ENCODE measurements around the gene CD247.

CD247 gene

DNA sequence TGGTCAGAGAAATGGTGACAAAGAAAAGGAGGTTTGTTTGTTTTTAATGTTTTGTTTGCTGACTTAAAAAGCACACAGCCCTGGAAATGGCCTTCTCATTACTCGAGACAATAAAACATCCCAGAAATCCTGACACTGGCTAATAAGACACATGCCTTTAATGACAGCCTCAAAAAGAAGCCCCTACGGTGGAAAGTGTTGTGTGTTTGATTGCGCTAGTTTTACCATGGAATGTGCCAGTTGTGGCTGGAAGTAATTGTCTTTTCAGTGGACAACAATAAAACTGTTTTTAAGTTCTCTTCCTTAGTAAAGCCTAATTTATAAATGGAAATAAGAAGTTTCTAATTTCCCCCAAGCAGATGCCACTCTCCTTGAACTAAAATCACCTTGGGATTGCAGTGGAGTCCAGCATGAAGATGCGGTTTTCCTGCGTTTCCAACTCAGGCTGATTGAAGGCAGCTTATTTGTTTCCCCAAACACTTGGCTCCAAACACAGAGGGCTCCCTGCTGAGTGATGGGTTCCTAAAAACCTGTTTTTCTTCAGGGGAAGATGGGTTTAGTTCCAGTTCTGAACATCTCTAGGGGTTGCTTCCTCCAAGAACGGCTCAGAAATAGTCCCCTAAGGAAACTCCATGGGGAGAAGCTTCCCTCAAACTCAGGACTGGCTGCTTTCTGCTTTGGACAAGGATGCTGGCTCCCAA lies 54.3 kb downstream of the CD247 start:
- DNase-seq (ENCODE audit: low read depth in 2 of 2), result no peak

DNA sequence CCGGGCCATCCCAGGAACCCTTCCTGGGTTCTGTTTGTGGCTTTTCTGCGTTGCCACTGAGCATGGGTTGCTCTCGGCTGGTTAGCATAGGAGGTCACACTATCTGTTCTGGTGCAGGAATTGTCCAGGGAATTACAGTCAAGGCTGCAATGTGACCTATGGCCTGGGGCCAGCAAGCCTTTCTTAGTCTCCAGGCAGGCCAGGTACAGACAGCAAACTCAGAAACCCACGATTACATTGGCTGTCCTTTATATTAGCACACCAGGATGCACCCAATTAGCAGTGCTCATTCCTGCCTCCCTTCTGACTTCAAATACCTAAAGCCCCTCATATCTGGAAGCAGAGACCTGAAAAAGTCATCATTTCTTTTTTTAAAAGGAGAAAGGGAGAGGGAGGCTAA lies 55.2 kb downstream of the CD247 start:
- DNase-seq (ENCODE audit: low read depth in 2 of 2), result no peak

DNA sequence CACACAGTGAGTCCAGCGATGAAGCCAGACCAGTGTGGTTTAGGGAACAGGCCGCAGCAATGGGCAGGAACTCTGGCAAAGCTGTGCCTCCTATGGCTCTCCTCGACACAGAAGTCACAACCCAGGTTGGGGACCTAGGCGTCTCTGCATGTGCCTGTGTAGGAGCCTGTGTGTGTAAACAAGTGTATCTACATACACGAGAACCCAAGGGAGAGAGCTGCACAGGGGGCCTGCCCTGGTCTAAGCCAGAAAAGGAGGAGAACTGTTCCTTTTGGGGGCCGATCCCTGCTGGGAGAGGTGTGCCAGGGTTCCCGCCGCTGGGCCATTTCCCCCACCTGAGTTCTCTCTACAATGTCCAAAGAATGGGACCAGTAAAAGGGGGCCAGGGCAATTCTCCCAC lies 56.0 kb downstream of the CD247 start:
- no peak for DNase-seq (ENCODE audit: low read depth in 2 of 2)

DNA sequence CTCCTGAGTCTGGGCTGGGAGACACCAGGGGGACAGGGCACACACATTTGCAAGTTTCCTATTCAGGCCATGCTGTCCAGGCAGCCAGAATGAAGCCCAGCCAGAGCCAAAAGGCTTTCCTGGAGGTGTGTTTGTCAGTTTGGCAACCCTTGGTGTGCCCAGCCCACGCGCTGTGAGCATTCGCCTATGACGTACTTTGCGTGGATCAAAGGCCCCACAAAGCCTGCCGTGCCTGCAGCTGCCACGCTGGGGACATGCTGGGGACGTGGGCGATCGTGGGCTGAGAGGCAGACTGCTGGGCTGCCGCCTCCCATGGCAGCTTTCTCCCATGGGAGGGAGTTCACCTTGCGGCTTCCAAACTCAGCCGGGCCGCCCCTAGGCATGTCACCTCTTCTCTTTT lies 57.5 kb downstream of the CD247 start:
- DNase-seq (ENCODE audit: low read depth in 2 of 2), result no peak

DNA sequence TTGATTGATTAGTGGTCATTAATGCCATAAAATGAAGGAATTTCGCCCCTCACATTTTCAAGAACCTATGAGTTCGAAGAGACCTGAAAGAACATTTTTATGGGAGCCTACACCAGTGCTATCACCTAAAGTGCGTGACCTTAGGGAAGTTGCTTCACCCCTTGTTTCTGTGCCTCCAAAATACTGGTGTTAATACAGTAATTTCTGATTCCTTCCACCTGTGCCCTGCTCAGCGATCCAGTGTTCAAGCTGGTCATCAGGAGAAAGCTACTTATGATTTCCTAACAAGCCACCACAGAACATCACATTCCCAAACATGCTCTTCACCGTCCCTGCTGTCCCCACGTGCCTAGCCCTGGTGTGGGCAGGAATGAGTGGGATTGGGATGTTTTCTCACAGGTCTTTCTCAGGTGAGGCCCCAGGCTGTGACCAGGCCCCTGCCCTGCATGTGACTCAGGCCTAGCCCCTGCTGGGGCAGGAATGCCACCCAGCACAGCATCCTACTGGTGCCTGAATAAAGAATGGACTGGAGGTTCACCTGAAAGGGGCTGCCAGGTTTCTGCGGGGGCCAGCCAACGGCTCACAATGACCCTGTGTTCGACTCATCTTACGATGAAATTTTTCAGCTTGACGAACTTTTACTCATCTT lies 60.3 kb downstream of the CD247 start:
- DNase-seq (ENCODE audit: low read depth in 2 of 2), result no peak

DNA sequence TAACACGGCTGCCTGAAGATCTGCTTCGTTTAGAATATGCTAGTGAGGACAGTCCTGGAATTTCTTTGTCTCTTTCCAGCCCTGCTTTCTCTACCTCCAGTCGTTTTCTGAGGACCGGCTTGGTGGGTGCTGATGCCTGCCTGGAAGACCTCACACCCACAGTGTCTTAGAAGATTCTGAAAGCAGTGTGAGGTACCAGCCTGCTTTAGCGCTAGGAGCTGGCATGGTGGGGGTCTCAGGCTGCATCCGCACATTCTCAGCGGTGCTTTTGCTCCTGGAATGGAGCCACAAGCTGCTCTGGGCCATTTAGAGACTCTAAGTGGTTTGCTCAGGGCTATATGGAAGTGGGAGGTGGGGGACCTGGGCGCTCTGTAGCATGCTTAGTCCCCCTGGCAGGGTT lies 61.4 kb downstream of the CD247 start:
- DNase-seq (ENCODE audit: low read depth in 2 of 2), result no peak

DNA sequence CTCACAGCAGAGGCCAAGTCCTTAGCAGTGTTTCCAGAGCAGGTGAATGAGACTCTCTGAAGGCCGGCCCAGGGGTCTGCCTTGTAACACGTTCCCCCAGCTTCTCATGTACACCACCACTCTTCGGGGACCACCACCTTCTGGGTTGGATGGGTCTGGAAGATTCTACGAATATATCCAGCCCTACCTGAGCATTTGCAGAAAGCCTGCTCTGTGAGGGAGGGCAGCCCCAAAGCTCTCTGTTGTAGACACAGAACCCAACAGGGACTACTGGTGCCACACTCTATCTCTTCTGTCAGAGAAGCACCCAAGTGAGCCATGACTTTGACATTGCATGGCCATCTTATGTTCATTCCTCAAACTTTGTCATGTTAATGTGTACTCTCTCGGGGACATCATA lies 61.8 kb downstream of the CD247 start:
- DNase-seq (ENCODE audit: low read depth in 2 of 2), result no peak

DNA sequence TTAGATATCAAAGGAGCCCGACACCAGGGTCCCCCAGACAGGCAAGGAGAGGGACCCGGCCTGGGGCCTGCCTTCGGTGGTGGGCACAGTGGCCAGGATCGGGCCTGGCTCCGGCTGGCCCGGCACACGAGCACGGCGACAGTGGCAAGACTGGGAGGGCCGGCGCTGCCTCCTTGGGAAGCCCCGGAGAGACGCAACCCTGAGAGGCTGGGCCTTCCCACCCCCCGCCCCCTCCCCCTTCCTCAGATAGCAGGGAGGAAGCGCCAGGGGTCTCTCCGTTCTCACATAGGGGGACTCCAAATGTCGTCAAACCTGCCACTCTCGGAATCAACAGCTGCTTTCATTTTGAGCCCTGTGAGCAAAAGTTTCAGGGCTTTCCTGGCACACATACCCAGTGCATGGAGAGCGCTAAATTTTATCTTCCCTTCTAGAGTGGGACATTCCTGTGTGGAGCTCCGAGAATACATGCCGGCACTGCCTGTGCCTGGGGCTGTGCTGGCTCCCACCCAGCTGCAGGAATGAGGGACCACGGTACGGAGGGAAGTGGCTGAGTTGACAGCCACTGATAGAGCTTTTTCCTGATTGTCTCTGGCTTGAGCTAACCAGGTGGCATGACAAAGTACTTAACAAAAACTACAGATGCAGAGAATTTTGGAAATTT lies 62.4 kb downstream of the CD247 start:
- no peak for DNase-seq (ENCODE audit: low read depth in 2 of 2)

DNA sequence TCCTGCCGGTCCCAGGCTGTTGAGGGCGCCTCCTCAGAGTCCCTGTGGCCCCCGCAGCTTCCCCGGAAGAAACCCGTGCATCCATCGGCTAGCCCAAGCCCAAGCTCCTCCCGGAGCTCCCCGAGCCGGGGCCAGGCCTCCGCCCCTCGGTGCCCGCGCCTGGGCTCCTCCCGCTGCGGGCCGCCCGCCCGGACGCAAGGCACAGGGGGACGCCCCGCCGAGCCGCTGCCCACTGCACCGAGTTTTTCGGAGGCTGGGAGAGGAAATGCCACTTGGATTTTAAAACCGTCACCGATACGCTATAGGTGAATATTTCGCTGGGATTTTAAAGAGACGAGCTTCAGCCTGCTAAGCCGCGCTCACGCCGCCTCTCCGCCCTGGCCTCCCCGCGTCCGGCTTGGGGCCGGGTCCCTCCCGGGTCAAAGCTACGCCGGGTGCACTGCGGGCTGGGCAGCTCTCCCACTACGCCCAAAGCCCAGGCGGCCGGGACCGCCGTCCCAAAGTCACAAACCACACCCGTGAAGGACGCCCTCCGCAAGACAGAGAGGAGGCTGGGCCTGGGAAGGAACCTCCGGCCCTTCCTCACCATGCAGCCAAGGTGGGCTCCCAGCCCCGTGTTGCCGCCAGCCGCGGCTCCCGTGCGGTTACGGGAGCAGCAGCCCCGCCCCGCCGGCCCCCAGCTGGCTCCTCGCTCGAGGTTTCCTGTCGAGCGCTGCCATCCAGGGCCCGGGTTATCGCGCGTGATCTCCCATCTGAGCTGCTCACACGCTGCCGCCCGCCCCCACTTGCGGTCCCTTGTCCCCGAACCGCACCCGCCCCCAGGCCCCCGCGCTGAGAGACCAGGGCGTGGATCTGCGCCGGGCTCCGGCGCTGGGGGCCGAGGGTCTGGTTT lies 63.2 kb downstream of the CD247 start:
- peak; percentile 76 to 78 for DNase-seq (ENCODE audit: low read depth in 2 of 2)

DNA sequence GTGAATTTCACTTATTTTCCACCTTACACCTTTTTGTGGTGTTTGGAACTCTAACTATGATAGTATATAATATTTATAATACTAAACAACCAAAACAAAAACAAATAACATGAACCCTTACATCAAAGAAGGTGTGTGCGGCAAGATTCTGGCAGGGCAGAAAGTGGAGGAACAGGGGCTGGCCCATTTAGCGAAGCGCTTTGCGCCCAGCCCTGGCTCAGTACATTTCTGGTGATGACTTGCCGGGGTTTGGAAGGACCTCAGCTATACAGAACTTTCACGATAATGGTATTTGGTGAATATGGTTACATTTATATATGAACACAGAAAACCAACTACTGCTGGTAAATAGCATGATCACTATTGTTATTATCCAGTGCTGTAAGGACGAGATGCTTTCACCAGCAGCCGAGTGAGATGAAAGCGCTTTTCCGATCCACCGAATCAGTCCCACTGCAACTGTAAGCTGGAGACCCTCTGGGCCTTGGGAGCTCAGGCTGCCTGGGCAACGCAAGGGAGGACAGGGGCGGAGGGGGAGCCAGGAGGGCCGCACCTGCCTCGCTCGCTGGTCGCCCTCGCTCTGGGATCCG lies 63.9 kb downstream of the CD247 start:
- DNase-seq (ENCODE audit: low read depth in 2 of 2), result no peak

DNA sequence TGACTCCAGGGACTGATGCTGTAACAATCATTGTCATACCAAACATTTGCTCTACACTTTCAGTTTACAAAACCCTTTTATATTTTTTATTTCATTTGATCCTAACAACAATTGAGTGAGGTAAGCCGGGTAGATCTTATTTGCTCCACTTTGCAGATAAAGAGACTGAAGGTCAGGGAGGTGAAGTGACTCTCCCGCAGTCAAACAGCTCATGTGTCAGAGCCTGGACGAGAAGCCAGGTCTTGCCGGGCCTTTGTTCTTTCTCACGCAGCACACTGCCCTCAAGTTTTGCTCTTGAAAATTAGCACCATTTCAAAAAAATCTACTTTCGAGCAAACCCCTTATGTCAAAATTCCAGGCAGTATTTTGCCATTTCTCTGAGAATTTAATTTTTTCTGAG lies 65.2 kb downstream of the CD247 start:
- no peak for DNase-seq (ENCODE audit: low read depth in 2 of 2)

DNA sequence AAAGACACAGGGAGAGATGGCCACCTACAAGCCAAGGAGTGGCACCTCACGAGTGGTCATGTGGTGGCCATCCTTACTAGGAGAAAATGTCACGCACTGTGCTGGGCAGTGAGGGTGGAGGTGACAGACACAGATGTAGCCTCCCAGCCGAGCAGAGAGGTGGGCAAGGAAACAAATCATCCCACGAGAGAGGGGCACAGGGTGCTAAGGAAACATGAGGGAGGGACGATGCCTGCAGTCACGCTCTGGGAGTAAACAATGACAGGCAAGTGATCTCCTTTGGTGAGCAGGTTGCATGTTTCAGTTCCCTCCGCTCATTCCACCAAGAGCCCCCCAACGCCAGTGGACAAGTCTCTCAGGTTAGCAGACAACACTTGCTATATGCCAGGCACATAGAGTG lies 65.8 kb downstream of the CD247 start:
- no peak for DNase-seq (ENCODE audit: low read depth in 2 of 2)

DNA sequence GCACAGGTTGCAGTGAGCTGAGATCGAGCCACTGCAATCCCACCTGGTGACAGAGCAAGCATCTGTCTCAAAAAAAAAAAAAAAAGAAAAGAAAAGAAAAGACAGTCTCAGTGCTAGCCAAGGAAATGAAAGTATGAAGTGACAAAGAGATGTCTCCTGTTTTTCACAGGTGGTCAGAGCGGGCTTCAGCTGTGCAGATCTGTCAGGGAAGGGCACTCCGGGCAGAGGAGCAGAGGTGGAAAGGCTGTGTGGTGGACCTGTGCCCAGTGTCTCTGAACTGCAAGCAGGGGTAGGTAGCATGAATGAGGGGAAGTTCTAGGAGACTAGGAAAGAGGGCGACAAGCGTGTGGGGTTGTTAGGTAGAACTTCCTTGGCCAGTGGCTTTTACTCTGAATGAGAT lies 67.5 kb downstream of the CD247 start:
- no peak for DNase-seq (ENCODE audit: low read depth in 2 of 2)

DNA sequence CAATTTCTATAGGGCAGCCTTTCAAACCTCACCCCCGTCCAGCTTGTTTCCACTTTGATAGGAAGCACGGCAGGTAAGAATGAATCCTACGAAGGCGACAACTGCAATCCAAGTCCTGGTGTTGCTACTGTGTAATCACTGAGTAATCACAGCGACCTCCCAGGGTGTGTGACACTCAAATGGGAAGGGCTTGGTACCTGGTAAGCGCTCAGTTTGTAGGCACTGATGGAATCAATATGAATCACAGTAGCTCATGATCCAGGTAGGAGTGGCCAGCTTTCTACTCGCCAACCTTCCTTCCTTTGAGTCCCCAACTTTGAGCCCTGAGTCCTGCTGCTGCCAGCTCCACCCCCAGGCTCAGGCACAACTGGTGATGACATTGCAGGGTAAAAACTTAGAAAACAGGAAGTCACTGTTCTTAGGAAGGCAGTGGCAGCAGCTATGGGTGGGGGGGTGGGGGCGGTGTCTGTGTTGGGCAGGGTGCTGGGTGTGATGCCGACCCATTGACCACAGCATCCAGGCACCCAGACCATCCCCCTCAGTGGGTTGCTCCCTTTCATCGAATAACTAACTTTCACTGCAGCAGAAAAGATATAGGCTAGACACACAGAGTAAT lies 70.7 kb downstream of the CD247 start:
- DNase-seq (ENCODE audit: low read depth in 2 of 2), result peak; percentile 62 to 73

DNA sequence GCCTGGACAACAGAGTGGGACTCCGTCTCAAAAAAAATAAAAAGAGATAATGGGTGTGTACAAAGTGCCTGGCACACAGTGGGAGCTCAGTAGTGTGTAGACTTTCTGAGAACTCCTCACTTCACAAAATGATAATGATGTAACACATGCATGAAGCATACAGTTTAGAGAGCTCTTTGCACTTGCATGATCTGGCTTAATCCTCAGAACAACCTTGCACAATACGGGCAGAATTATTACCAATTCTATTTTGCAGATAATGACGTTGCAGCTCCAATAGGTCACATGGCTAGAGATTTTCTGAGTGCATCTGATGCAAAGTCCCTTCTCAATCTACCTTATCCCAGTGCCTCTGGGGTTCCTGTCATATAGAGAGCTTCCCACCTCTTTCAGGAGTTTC lies 71.4 kb downstream of the CD247 start:
- DNase-seq (ENCODE audit: low read depth in 2 of 2), result no peak

DNA sequence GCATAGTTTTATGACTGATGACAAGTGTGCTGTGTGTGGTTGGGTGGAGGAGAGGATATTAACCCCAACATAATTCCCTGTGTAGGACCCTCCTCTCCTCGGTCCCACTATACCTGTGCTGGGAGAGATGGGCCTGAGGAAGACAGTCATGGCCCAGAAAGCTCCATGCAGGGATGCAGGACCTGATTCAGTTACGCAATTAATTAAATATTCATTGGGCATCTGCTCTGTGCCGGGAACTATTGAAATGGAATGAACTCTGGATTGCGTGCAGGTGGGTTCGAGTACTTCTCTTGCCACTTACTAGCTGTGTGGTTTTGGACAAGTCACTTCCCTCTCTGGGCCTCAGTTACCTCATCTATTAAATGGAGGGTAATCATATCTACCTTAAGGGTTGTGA lies 74.6 kb downstream of the CD247 start:
- DNase-seq (ENCODE audit: low read depth in 2 of 2), result no peak

DNA sequence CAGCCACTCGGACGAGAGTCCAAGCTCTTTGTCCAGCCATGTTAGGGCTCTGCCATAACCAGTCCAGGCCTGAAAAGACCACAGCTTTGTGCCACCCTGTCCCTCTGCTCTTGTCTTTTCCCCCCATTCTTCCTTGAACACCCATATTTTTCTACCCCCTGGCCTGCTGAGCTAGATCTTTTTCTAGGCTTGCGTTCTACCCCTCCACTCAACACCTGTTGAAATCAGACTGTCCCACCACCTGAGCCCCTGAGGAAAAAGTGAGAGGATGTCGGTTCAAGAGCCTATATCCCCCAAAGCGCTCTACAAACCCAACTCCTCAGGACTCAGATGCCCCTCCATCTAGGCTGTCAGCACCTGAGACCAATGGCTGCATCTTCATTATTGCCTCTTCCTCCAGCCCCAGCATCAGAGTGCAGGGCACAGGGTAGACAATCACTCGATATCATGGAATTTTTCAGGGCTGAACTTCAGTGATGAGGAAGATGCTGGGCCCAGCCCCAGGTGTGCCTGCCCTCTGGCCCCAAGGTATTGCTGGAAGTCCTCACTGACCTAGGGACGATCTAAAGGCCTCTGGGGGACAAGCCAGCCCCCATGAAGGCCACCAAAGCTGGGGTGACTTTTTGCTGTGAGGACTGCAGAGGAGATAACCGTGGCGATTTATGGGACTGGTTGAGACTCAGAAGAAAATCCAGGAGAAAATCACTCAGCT lies 75.3 kb downstream of the CD247 start:
- DNase-seq (ENCODE audit: low read depth in 2 of 2), result no peak

DNA sequence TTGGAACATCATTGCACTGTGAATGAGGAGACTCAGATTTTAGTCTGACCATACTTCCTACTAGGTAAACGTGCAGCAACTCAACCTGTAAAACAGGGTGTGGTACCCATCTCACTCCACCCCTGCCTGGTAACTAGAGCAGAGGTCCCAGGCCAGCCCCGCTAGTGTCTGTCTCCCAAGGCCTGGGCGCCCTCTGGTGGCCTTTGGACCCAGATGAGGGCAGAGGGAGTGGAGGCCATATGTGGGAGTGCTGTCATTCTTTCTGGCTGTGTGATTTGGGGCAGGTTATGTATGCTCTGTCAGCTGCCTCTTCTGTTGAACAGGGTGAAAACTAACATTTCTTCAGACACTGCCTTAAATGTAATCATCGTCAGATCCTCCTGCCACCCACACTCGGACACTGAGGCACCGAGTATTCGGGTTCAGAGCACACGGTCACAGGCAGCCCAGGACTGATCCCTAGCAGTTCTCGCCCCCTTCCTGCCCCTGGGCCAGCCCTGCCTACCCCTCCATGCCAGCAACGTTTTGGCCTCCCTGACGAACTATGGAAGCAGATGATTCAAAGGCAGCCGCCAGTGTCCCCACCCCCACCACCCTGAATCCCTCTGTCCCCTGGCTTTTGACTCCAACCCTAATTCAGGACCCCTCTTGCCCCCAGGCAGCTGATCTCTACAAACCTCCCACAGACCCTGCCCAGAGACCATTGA lies 76.0 kb downstream of the CD247 start:
- DNase-seq (ENCODE audit: low read depth in 2 of 2), result peak; percentile 73 to 74

DNA sequence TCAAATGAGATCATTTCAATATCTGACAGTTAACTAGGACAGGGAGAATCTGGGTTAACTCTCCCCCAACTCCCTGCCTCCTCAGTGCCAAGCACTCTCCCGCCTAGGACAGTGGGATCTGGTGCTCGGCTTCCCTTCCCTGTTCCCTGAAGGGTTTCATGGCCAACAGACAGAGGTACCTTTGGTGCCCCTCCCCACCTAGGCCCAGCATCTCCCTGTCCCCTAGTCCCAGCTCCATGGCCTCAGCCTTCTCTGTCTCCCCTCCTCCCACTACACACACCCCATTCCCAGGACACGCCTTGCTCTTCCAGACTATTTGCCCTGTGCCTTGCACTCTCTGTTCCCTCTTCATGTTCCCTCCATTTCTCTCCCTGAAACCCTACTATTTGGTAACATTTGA lies 77.1 kb downstream of the CD247 start:
- DNase-seq (ENCODE audit: low read depth in 2 of 2), result no peak

DNA sequence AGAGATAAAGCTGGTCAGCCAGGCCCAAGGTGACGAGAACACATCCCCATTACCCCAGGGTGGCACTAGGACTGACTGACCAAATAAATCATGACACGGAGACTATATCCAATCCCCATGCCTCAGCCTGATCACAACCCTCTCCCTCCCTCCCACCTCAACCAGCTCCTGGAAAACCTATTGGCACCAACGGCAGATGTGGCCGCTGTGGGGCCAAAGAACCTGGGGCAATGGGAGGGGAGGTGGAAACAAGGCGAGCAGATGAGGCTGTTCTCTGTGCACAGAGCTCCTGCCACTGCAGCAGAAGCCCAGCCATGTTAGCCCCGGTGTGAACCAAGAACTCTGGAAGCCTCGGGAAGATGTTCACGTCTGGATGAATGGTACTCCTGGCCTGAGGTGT lies 77.6 kb downstream of the CD247 start:
- DNase-seq (ENCODE audit: low read depth in 2 of 2), result no peak
